Liver (tissue), 9 donors: ENCODE data around the gene SGF29. TPM values are rescaled to one million over a fixed set of nuclear protein-coding genes. Genes with fewer than 3 reads are reported as not detected.

Source experiments
- DNase-seq: peaks from one replicate; pipeline ENCODE4 v3.0.0-alpha.2; 2017; ENCODE audit warnings: low spot score
- H3K27ac ChIP-seq, 2 donors: one replicate each; pipeline ENCODE4 v1.7.0; 2013; ENCODE audit warnings: inconsistent platforms in 2 of 2, low read length in 2 of 2, control low read depth in 1 of 2, low read depth in 1 of 2, mild to moderate bottlenecking in 1 of 2
- H3K27me3 ChIP-seq, 4 donors: one replicate each; pipeline versions ENCODE4 v1.6.1 to v1.7.0; 2013; ENCODE audit warnings: low read length in 3 of 4, inconsistent platforms in 1 of 4, mild to moderate bottlenecking in 1 of 4, moderate library complexity in 1 of 4; ENCODE audit not compliant: control insufficient read depth in 4 of 4, insufficient read depth in 4 of 4
- H3K36me3 ChIP-seq, 4 donors: one replicate each; pipeline versions ENCODE4 v1.6.1 to v1.7.0; 2013; ENCODE audit warnings: low read length in 3 of 4, mild to moderate bottlenecking in 3 of 4, low read depth in 1 of 4, moderate library complexity in 1 of 4; ENCODE audit not compliant: control insufficient read depth in 4 of 4, insufficient read depth in 3 of 4
- H3K4me1 ChIP-seq, 4 donors: one replicate each; pipeline versions ENCODE4 v1.6.1 to v1.7.0; 2013; ENCODE audit warnings: low read length in 3 of 4, mild to moderate bottlenecking in 3 of 4, moderate library complexity in 1 of 4; ENCODE audit not compliant: control insufficient read depth in 4 of 4, insufficient read depth in 4 of 4
- H3K4me3 ChIP-seq, 3 donors: one replicate each; pipeline versions ENCODE4 v1.6.1 to v1.7.0; 2013; ENCODE audit warnings: low read length in 3 of 3, control low read depth in 1 of 3, low read depth in 1 of 3, mild to moderate bottlenecking in 1 of 3
- H3K9ac ChIP-seq, 2 donors: one replicate each; pipeline ENCODE4 v1.7.0; 2013; ENCODE audit warnings: low read length in 2 of 2, mild to moderate bottlenecking in 2 of 2, moderate library complexity in 2 of 2, control low read depth in 1 of 2, low read depth in 1 of 2
- H3K9me3 ChIP-seq, 4 donors: one replicate each; pipeline versions ENCODE4 v1.6.1 to v1.7.0; 2013; ENCODE audit warnings: low read length in 3 of 4; ENCODE audit not compliant: control insufficient read depth in 4 of 4
- ATF3 ChIP-seq: IDR thresholded peaks from 2 replicates; pipeline ENCODE4 v1.6.1; 2016; ENCODE audit warnings: antibody characterized with exemption
- CTCF ChIP-seq: fragments of 150-350 bp; IDR thresholded peaks from 2 replicates; pipeline ENCODE4 v1.5.1; 2017; ENCODE audit warnings: improper control_type of control experiment, low read depth, low read length; ENCODE audit not compliant: missing input control
- EGR1 ChIP-seq, 2 donors: IDR thresholded peaks; 2 replicates each; pipeline ENCODE4 v1.6.1; 2016 to 2018; ENCODE audit warnings: antibody characterized with exemption in 2 of 2, low read depth in 2 of 2
- FOXA1 ChIP-seq: IDR thresholded peaks from 2 replicates; pipeline ENCODE4 v1.6.1; 2016; ENCODE audit warnings: antibody characterized with exemption
- FOXA2 ChIP-seq: IDR thresholded peaks from 2 replicates; pipeline ENCODE4 v1.6.1; 2016; ENCODE audit warnings: antibody characterized with exemption
- GABPA ChIP-seq, 2 donors: IDR thresholded peaks in 1 of 2; conservative IDR thresholded peaks in 1 of 2; 2 replicates each; pipeline ENCODE4 v1.6.1; 2016; ENCODE audit warnings: antibody characterized with exemption in 2 of 2, mild to moderate bottlenecking in 1 of 2, moderate library complexity in 1 of 2
- HNF4G ChIP-seq: IDR thresholded peaks from 2 replicates; pipeline ENCODE4 v1.6.1; 2016; ENCODE audit warnings: antibody characterized with exemption
- JUND ChIP-seq, 2 donors: IDR thresholded peaks; 2 replicates each; pipeline ENCODE4 v1.6.1; 2016; ENCODE audit warnings: antibody characterized with exemption in 2 of 2
- NR2F2 ChIP-seq: IDR thresholded peaks from 2 replicates; pipeline ENCODE4 v1.6.1; 2016; ENCODE audit warnings: antibody characterized with exemption
- RAD21 ChIP-seq, 2 donors: IDR thresholded peaks; 2 replicates each; pipeline ENCODE4 v1.6.1; 2016; ENCODE audit warnings: antibody characterized with exemption in 2 of 2, mild to moderate bottlenecking in 2 of 2
- RXRA ChIP-seq, 2 donors: IDR thresholded peaks; 2 replicates each; pipeline ENCODE4 v1.6.1; 2017 to 2018; ENCODE audit warnings: antibody characterized with exemption in 2 of 2, mild to moderate bottlenecking in 1 of 2
- SP1 ChIP-seq: IDR thresholded peaks from 2 replicates; pipeline ENCODE4 v1.6.1; 2018; ENCODE audit warnings: antibody characterized with exemption, mild to moderate bottlenecking
- TAF1 ChIP-seq: conservative IDR thresholded peaks from 2 replicates; pipeline ENCODE4 v1.6.1; 2016; ENCODE audit warnings: antibody characterized with exemption, mild to moderate bottlenecking
- YY1 ChIP-seq: IDR thresholded peaks from 2 replicates; pipeline ENCODE4 v1.6.1; 2016; ENCODE audit warnings: antibody characterized with exemption, mild to moderate bottlenecking
- WGBS: extraction: QIAGEN DNeasy Blood & Tissue Kit; methylation state at CpG from one replicate; pipeline ENCODE4 v1.1.7; 2013; 5-methylcytosine and 5-hydroxymethylcytosine counted together
- polyA plus RNA-seq, 2 donors: library from polyadenylated mRNA; stranded (reverse) in 1 of 2; unstranded in 1 of 2; fragments of 200-250 nt in 1 of 2; fragments of >200 nt in 1 of 2; fragmentation: Nextera tagmentation in 1 of 2; extraction: Ambion mirVana in 1 of 2; gene quantifications; one replicate each; pipeline versions ENCODE4 v1.2.1 to v1.2.3, GENCODE V29; 2013 to 2015
- total RNA-seq, 2 donors: library from RNA; depleted of rRNA; stranded (reverse); fragments of >200 nt; gene quantifications; one replicate each; pipeline ENCODE4 v1.2.3, GENCODE V29; 2014
- TF ChIP-seq, protein P1 (sequence below): IDR thresholded peaks from 2 replicates; pipeline ENCODE4 v1.6.1; 2016; ENCODE audit warnings: antibody characterized with exemption
- TF ChIP-seq, protein P2 (sequence below): IDR thresholded peaks from 2 replicates; pipeline ENCODE4 v1.6.1; 2016; ENCODE audit warnings: antibody characterized with exemption
- TF ChIP-seq, protein P3 (sequence below): IDR thresholded peaks from 2 replicates; pipeline ENCODE4 v1.6.1; 2016; ENCODE audit warnings: antibody characterized with exemption, mild to moderate bottlenecking
- donor health status: healthy.
- donor health status: healthy.
- donor health status: healthy.
- donor health status: healthy.
- donor health status: healthy.

SGF29 gene
- total and polyA plus RNA-seq, 4 donors, result 6.5 to 18.1 (median 10.5) TPM

DNA sequence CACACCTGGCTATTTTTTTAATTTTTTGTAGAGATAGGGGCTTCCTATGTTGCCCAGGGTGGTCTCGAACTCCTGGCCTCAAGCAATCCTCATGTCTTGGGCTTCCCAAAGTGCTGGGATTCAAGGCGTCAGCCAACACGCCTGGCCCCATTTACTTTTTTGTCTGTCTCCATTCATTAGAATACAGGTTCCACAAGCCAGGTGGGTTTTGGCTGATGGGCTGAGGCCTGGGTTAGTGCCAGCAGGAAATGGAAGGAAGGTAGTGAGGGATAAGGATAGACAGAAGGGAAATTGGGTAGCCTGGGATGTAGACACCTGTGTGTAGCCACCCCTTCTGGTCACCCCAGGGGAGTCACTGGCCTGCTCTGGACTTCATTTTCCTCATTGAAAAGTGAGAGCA lies 42.7 kb upstream of the SGF29 start:
- Histone ChIP-seq H3K4me3 (no peak overlapping the region), H3K4me1 (peaks cover 8 to 21% (median 13%) of the 10 kb centered on the region in 4 donors), H3K36me3 (peaks cover 2 to 19% (median 12%) of the 10 kb centered on the region in 4 donors), H3K27ac (no peak overlapping the region), H3K27me3 (no peaks in the 10 kb centered on the region), H3K9me3 (no peaks in the 10 kb centered on the region), H3K9ac (no peak overlapping the region)
- TF ChIP-seq ATF3 (no peak), RAD21 (IDR thresholded peaks at IDR 0.05) (no peak), FOXA2 (no peak), GABPA (IDR thresholded peaks at IDR 0.05 in 1 of 2, conservative IDR thresholded peaks at IDR 0.05 in 1 of 2) (no peak), FOXA1 (no peak), HNF4G (no peak), RXRA (IDR thresholded peaks at IDR 0.05) (no peak)
- TF ChIP-seq, protein P1, sequence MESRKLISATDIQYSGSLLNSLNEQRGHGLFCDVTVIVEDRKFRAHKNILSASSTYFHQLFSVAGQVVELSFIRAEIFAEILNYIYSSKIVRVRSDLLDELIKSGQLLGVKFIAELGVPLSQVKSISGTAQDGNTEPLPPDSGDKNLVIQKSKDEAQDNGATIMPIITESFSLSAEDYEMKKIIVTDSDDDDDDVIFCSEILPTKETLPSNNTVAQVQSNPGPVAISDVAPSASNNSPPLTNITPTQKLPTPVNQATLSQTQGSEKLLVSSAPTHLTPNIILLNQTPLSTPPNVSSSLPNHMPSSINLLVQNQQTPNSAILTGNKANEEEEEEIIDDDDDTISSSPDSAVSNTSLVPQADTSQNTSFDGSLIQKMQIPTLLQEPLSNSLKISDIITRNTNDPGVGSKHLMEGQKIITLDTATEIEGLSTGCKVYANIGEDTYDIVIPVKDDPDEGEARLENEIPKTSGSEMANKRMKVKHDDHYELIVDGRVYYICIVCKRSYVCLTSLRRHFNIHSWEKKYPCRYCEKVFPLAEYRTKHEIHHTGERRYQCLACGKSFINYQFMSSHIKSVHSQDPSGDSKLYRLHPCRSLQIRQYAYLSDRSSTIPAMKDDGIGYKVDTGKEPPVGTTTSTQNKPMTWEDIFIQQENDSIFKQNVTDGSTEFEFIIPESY, result no peak
- TF ChIP-seq, protein P2, sequence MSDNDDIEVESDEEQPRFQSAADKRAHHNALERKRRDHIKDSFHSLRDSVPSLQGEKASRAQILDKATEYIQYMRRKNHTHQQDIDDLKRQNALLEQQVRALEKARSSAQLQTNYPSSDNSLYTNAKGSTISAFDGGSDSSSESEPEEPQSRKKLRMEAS, result no peak
- DNase-seq, result no peak
- 93% methylated on average over 3 of the region's 3 CpGs for WGBS

GRCh38 chr16:28511801-28512789 lies 41.6 kb upstream of the SGF29 start:
- no peaks in the 10 kb centered on the region for H3K9me3 ChIP-seq
- no peak overlapping the region for H3K9ac ChIP-seq
- WGBS, result 90% methylated on average over 21 of the region's 21 CpGs
- TF ChIP-seq RAD21 (IDR thresholded peaks at IDR 0.05) (no peak), GABPA (IDR thresholded peaks at IDR 0.05 in 1 of 2, conservative IDR thresholded peaks at IDR 0.05 in 1 of 2) (no peak), ATF3 (no peak), SP1 (no peak), HNF4G (no peak), RXRA (IDR thresholded peaks at IDR 0.05) (no peak), NR2F2 (no peak), EGR1 (IDR thresholded peaks at IDR 0.05; ENCODE audit: low read depth in 2 of 2) (no peak), JUND (IDR thresholded peaks at IDR 0.05) (no peak), YY1 (no peak), CTCF (no peak), FOXA2 (no peak), TAF1 (no peak), FOXA1 (no peak)
- TF ChIP-seq, protein P3, sequence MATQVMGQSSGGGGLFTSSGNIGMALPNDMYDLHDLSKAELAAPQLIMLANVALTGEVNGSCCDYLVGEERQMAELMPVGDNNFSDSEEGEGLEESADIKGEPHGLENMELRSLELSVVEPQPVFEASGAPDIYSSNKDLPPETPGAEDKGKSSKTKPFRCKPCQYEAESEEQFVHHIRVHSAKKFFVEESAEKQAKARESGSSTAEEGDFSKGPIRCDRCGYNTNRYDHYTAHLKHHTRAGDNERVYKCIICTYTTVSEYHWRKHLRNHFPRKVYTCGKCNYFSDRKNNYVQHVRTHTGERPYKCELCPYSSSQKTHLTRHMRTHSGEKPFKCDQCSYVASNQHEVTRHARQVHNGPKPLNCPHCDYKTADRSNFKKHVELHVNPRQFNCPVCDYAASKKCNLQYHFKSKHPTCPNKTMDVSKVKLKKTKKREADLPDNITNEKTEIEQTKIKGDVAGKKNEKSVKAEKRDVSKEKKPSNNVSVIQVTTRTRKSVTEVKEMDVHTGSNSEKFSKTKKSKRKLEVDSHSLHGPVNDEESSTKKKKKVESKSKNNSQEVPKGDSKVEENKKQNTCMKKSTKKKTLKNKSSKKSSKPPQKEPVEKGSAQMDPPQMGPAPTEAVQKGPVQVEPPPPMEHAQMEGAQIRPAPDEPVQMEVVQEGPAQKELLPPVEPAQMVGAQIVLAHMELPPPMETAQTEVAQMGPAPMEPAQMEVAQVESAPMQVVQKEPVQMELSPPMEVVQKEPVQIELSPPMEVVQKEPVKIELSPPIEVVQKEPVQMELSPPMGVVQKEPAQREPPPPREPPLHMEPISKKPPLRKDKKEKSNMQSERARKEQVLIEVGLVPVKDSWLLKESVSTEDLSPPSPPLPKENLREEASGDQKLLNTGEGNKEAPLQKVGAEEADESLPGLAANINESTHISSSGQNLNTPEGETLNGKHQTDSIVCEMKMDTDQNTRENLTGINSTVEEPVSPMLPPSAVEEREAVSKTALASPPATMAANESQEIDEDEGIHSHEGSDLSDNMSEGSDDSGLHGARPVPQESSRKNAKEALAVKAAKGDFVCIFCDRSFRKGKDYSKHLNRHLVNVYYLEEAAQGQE, result no peak
- TF ChIP-seq, protein P1, result no peak
- TF ChIP-seq, protein P2, result no peak
- no peak for DNase-seq
- H3K4me3 ChIP-seq, result no peak overlapping the region
- no peak overlapping the region for H3K27ac ChIP-seq
- peaks cover 2 to 19% (median 12%) of the 10 kb centered on the region in 4 donors for H3K36me3 ChIP-seq
- H3K4me1 ChIP-seq, result peaks cover 0 to 11% (median 3%) of the 10 kb centered on the region in 4 donors
- no peaks in the 10 kb centered on the region for H3K27me3 ChIP-seq
